Neural cell (in vitro differentiated cells): Measurements from ENCODE around the gene FMC1.

ENCODE experiments used
- CTCF ChIP-seq: fragments of 450-650 bp; IDR thresholded peaks from 2 replicates; pipeline ENCODE4 v1.5.1; 2014; ENCODE audit warnings: antibody characterized with exemption, mild to moderate bottlenecking, moderate library complexity; ENCODE audit not compliant: poor library complexity, severe bottlenecking
- EZH2 ChIP-seq: fragments of 200-600, 300-800 bp; shearing (Covaris generic), sonication (generic); IDR thresholded peaks from 2 replicates; pipeline ENCODE4 v1.6.1; 2014; ENCODE audit warnings: antibody characterized with exemption, low read length, borderline replicate concordance, mild to moderate bottlenecking; ENCODE audit not compliant: insufficient read depth, poor library complexity, severe bottlenecking

GRCh38 chr7:139321071-139321745, 19.9 kb upstream of the FMC1 start:
- TF ChIP-seq EZH2 (no peak), CTCF (no peak)
